H1 (cell line): ENCODE measurements around the gene GAK. TPM values are rescaled to one million over a fixed set of nuclear protein-coding genes. Genes with fewer than 3 reads are reported as not detected.

ENCODE experiments used
- CTCF ChIA-PET: fragments of 300-600 bp; sonication (Branson Sonifier 250); formaldehyde crosslinking; loops from one replicate; lab custom pipeline; 2021; ENCODE audit not compliant: partially characterized antibody; lab: Charles Lee
- POLR2A ChIA-PET: fragments of 300-600 bp; sonication (Branson Sonifier 250); formaldehyde crosslinking; loops from one replicate; lab custom pipeline; 2021; ENCODE audit warnings: inconsistent platforms; ENCODE audit not compliant: partially characterized antibody; lab: Charles Lee
- DNase-seq, 2 experiments: peaks; one replicate each; pipeline versions ENCODE4 v3.0.0 to v3.0.0-alpha.2; 2010 to 2022; ENCODE audit warnings: low spot score in 2 of 2, low read depth in 1 of 2, mixed read lengths in 1 of 2
- FAIRE-seq: peaks from 2 replicates; lab custom pipeline; 2011; peaks lifted over from hg19 to GRCh38; lab: Jason Lieb, UNC
- H2AFZ ChIP-seq: 2 replicates; pipeline ENCODE4 v1.8.1; 2012; ENCODE audit warnings: low read length, inconsistent platforms
- H2AK5ac ChIP-seq: 2 replicates; pipeline ENCODE4 v1.6.1; 2013; ENCODE audit warnings: low read depth, low read length
- H2BK120ac ChIP-seq: replicated peaks from 2 replicates; pipeline ENCODE3; 2013; ENCODE audit warnings: low read depth, low read length, inconsistent platforms
- H2BK12ac ChIP-seq: 2 replicates; pipeline ENCODE4 v1.6.1; 2013; ENCODE audit warnings: low read depth, low read length
- H2BK15ac ChIP-seq: 2 replicates; pipeline ENCODE4 v1.6.1; 2013; ENCODE audit warnings: low read length
- H2BK20ac ChIP-seq: 2 replicates; pipeline ENCODE4 v1.6.1; 2013; ENCODE audit warnings: low read length
- H2BK5ac ChIP-seq: 2 replicates; pipeline ENCODE4 v1.6.1; 2013; ENCODE audit warnings: low read depth, low read length
- H3K14ac ChIP-seq: 2 replicates; pipeline ENCODE4 v1.6.1; 2013; ENCODE audit warnings: inconsistent platforms; ENCODE audit not compliant: insufficient read length
- H3K18ac ChIP-seq: 2 replicates; pipeline ENCODE4 v1.6.1; 2013; ENCODE audit warnings: low read length; ENCODE audit errors: extremely low read depth
- H3K23ac ChIP-seq: 2 replicates; pipeline ENCODE4 v1.6.1; 2013; ENCODE audit warnings: inconsistent platforms; ENCODE audit not compliant: insufficient read length
- H3K23me2 ChIP-seq: 2 replicates; pipeline ENCODE4 v1.6.1; 2013; ENCODE audit warnings: low read depth, low read length
- H3K27ac ChIP-seq: 2 replicates; pipeline ENCODE4 v1.6.1; 2011; ENCODE audit warnings: low read depth, low read length, inconsistent platforms
- H3K27me3 ChIP-seq, 4 experiments: replicated peaks in 1 of 4; 1 replicate in 1 of 4; 2 replicates in 3 of 4; pipeline versions ENCODE4 v1.6.1 to v1.8.1; 2011 to 2013; ENCODE audit warnings: low read length in 3 of 4, mild to moderate bottlenecking in 3 of 4, inconsistent platforms in 2 of 4, mixed read lengths in 2 of 4, moderate library complexity in 1 of 4; ENCODE audit not compliant: control insufficient read depth in 3 of 4, insufficient read depth in 3 of 4; ENCODE audit errors: extremely low read depth in 1 of 4
- H3K36me3 ChIP-seq, 4 experiments: 2 replicates each; pipeline versions ENCODE4 v1.6.1 to v1.8.1; 2011 to 2013; ENCODE audit warnings: mild to moderate bottlenecking in 4 of 4, low read length in 3 of 4, moderate library complexity in 2 of 4, control low read depth in 1 of 4, inconsistent platforms in 1 of 4; ENCODE audit not compliant: insufficient read depth in 4 of 4, control insufficient read depth in 2 of 4
- H3K4ac ChIP-seq: replicated peaks from 2 replicates; pipeline ENCODE3; 2013; ENCODE audit warnings: low read length, low read depth, mixed read lengths, inconsistent platforms; ENCODE audit not compliant: insufficient read length
- H3K4me1 ChIP-seq, 4 experiments: replicated peaks in 1 of 4; 1 replicate in 1 of 4; 2 replicates in 3 of 4; pipeline versions ENCODE4 v1.6.1 to v1.8.1; 2011 to 2013; ENCODE audit warnings: low read length in 3 of 4, inconsistent platforms in 2 of 4, mixed read lengths in 1 of 4; ENCODE audit not compliant: insufficient read depth in 4 of 4, control insufficient read depth in 3 of 4
- H3K4me2 ChIP-seq, 2 experiments: 2 replicates each; pipeline versions ENCODE4 v1.6.1 to v1.8.1; 2011 to 2013; ENCODE audit warnings: low read depth in 2 of 2, low read length in 2 of 2, control low read depth in 1 of 2, inconsistent platforms in 1 of 2, mild to moderate bottlenecking in 1 of 2; ENCODE audit not compliant: insufficient read depth in 1 of 2
- H3K4me3 ChIP-seq, 4 experiments: fragments of 200-600, 300-600 bp in 1 of 4; sonication (generic), shearing (Covaris generic), sonication (Bioruptor Twin) in 1 of 4; 2 replicates each; pipeline versions ENCODE4 v1.5.1 to v1.8.1; 2011 to 2016; ENCODE audit warnings: low read length in 4 of 4, low read depth in 3 of 4, control low read depth in 2 of 4, inconsistent platforms in 2 of 4, mild to moderate bottlenecking in 2 of 4, mixed read lengths in 1 of 4, moderate library complexity in 1 of 4; ENCODE audit not compliant: insufficient read depth in 2 of 4; ENCODE audit errors: extremely low read depth in 1 of 4
- H3K56ac ChIP-seq: replicated peaks from 2 replicates; pipeline ENCODE3; 2013; ENCODE audit warnings: low read depth, mild to moderate bottlenecking, mixed read lengths, low read length, inconsistent platforms; ENCODE audit not compliant: insufficient read length
- H3K79me1 ChIP-seq: 2 replicates; pipeline ENCODE4 v1.6.1; 2013; ENCODE audit warnings: low read depth, low read length, control low read depth
- H3K79me2 ChIP-seq, 2 experiments: 2 replicates each; pipeline versions ENCODE4 v1.6.1 to v1.8.1; 2012 to 2013; ENCODE audit warnings: low read length in 2 of 2, mild to moderate bottlenecking in 2 of 2, inconsistent platforms in 1 of 2; ENCODE audit not compliant: insufficient read depth in 2 of 2, control insufficient read depth in 1 of 2
- H3K9ac ChIP-seq, 4 experiments: replicated peaks in 1 of 4; 1 replicate in 1 of 4; 2 replicates in 3 of 4; pipeline versions ENCODE4 v1.6.1 to v1.8.1; 2011 to 2013; ENCODE audit warnings: low read depth in 3 of 4, low read length in 3 of 4, control low read depth in 2 of 4, mild to moderate bottlenecking in 2 of 4, moderate library complexity in 2 of 4, inconsistent platforms in 1 of 4; ENCODE audit errors: extremely low read depth in 1 of 4
- H3K9me3 ChIP-seq, 2 experiments: 2 replicates each; pipeline versions ENCODE4 v1.6.1 to v1.8.1; 2012 to 2013; ENCODE audit warnings: mild to moderate bottlenecking in 2 of 2, moderate library complexity in 2 of 2, control low read depth in 1 of 2, inconsistent platforms in 1 of 2, low read depth in 1 of 2, low read length in 1 of 2, mixed read lengths in 1 of 2; ENCODE audit not compliant: insufficient read depth in 2 of 2
- H4K20me1 ChIP-seq, 2 experiments: replicated peaks in 1 of 2; 2 replicates each; pipeline versions ENCODE3 to v1.8.1; 2011 to 2013; ENCODE audit warnings: inconsistent platforms in 2 of 2, low read length in 2 of 2, mild to moderate bottlenecking in 1 of 2; ENCODE audit not compliant: insufficient read depth in 2 of 2, control insufficient read depth in 1 of 2
- H4K5ac ChIP-seq: 2 replicates; pipeline ENCODE4 v1.6.1; 2013; ENCODE audit warnings: low read length, low read depth, mixed read lengths, inconsistent platforms; ENCODE audit not compliant: insufficient read length
- H4K8ac ChIP-seq: 2 replicates; pipeline ENCODE4 v1.8.0; 2013; ENCODE audit warnings: mild to moderate bottlenecking, moderate library complexity, low read length, inconsistent platforms; ENCODE audit not compliant: insufficient read depth; ENCODE audit errors: extremely low read depth
- H4K91ac ChIP-seq: replicated peaks from 2 replicates; pipeline ENCODE3; 2013; ENCODE audit warnings: low read length, mixed read lengths, inconsistent platforms; ENCODE audit not compliant: insufficient read length
- BACH1 ChIP-seq: IDR thresholded peaks from 2 replicates; pipeline ENCODE4 v1.6.1; 2012; ENCODE audit warnings: low read length, improper control_type of control experiment
- GABPA ChIP-seq: IDR thresholded peaks from 2 replicates; pipeline ENCODE4 v1.6.1; 2011; ENCODE audit warnings: mild to moderate bottlenecking, low read length, moderate library complexity, borderline replicate concordance; ENCODE audit not compliant: insufficient read depth
- JUND ChIP-seq: IDR thresholded peaks from 2 replicates; pipeline ENCODE4 v1.6.1; 2011; ENCODE audit warnings: mild to moderate bottlenecking, improper control_type of control experiment, low read length
- KDM5A ChIP-seq: fragments of 200-600 bp; IDR thresholded peaks from 2 replicates; pipeline ENCODE4 v1.7.1; 2012; ENCODE audit warnings: mild to moderate bottlenecking, low read length, inconsistent platforms, mixed read lengths
- NRF1 ChIP-seq: IDR thresholded peaks from 2 replicates; pipeline ENCODE4 v1.6.1; 2011; ENCODE audit warnings: mild to moderate bottlenecking, low read depth, low read length, improper control_type of control experiment
- RFX5 ChIP-seq: IDR thresholded peaks from 2 replicates; pipeline ENCODE4 v1.6.1; 2011; ENCODE audit warnings: low read depth, low read length, improper control_type of control experiment, borderline replicate concordance
- SIN3A ChIP-seq, 2 experiments: IDR thresholded peaks in 1 of 2; conservative IDR thresholded peaks in 1 of 2; 2 replicates each; pipeline ENCODE4 v1.6.1; 2011 to 2012; ENCODE audit warnings: low read length in 2 of 2, improper control_type of control experiment in 1 of 2, low read depth in 1 of 2, mild to moderate bottlenecking in 1 of 2
- SIX5 ChIP-seq: IDR thresholded peaks from 2 replicates; pipeline ENCODE4 v1.6.1; 2011; ENCODE audit warnings: mild to moderate bottlenecking, low read depth, low read length
- SUZ12 ChIP-seq: fragments of 200-600 bp; sonication (generic); IDR thresholded peaks from 2 replicates; pipeline ENCODE4 v1.6.1; 2012; ENCODE audit warnings: mild to moderate bottlenecking, inconsistent platforms, low read length, moderate library complexity, mixed read lengths
- TAF7 ChIP-seq: optimal IDR thresholded peaks from 2 replicates; pipeline ENCODE3; 2011; ENCODE audit warnings: low read depth, mild to moderate bottlenecking, inconsistent platforms, low read length, moderate library complexity, borderline replicate concordance
- TBP ChIP-seq: IDR thresholded peaks from 2 replicates; pipeline ENCODE4 v1.6.1; 2011; ENCODE audit warnings: low read depth, low read length, improper control_type of control experiment
- TEAD4 ChIP-seq: IDR thresholded peaks from 2 replicates; pipeline ENCODE4 v1.6.1; 2012; ENCODE audit warnings: low read depth, low read length, inconsistent platforms, mixed read lengths
- YY1 ChIP-seq: IDR thresholded peaks from 2 replicates; pipeline ENCODE4 v1.6.1; 2011; ENCODE audit warnings: low read depth, mild to moderate bottlenecking, low read length
- ZNF274 ChIP-seq: IDR thresholded peaks from 2 replicates; pipeline ENCODE4 v1.7.0; 2012; ENCODE audit warnings: low read length, borderline replicate concordance; ENCODE audit errors: extremely low read depth
- WGBS, 2 experiments: shearing (Covaris generic) in 1 of 2; methylation state at CpG; one replicate each; pipeline versions ENCODE4 v1.1.6 to v1.1.7; 2013 to 2015; ENCODE audit warnings: low lambda C conversion rate in 2 of 2, mixed read lengths in 2 of 2, inconsistent platforms in 1 of 2, low coverage in 1 of 2, missing lambda C conversion rate in 1 of 2; ENCODE audit not compliant: insufficient replicate concordance in 2 of 2, insufficient coverage in 1 of 2, insufficient read length in 1 of 2; ENCODE audit errors: extremely low coverage in 1 of 2, missing lambda C conversion rate in 1 of 2; 5-methylcytosine and 5-hydroxymethylcytosine counted together
- polyA plus RNA-seq, 7 experiments: library from polyadenylated mRNA; depleted of rRNA in 3 of 7; stranded (reverse) in 5 of 7; unstranded in 2 of 7; fragments of >200 nt in 5 of 7; fragments of 200-250 nt in 2 of 7; gene quantifications; 1 replicate in 5 of 7; 2 replicates in 1 of 7; 4 replicates in 1 of 7; pipeline versions ENCODE4 v1.2.1 to v1.2.3, GENCODE V29; 2011 to 2013; ENCODE audit warnings: missing spikeins in 2 of 7, mixed read lengths in 2 of 7
- total RNA-seq: library from RNA; stranded (reverse); fragmentation: NEBNext Ultra II Directional; extraction: Animal tissue kit (Norgen Biotek cat#: 25700); gene quantifications from 2 replicates; pipeline ENCODE4 v1.2.1, GENCODE V29; 2021

GAK gene
- total and polyA plus RNA-seq, 2 of the 8 experiments (the other 6 are each of a cell fraction or from before 2014, with no cell fraction given): 31.5 to 70.8 TPM

DNA sequence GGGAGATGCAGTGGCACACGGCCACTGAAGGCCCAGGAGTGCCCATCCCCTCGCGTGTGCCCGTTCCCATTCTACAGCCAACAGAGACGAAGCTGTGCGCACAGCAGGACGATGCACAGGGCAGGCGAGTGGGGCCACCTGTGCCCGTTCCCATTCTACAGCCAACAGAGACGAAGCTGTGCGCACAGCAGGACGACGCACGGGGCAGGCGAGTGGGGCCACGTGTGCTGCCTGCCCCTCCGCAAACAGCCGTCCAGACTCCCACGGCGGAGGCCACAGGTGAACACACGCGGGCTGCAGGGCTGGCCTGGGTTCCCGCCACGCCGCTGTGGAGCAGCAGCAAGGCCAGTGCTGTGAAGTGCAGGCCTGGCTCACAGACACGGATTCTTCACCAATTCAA lies 32.0 kb downstream of the GAK start:
- H2AFZ ChIP-seq: no peak overlapping the region
- H3K23ac ChIP-seq: no peak overlapping the region
- no peaks in the 10 kb centered on the region for H3K9me3 ChIP-seq
- H3K27me3 ChIP-seq: no peaks in the 10 kb centered on the region
- peaks cover 0 to 8% (median 0%) of the 10 kb centered on the region in 4 experiments; a peak in 1 of 8 replicates for H3K36me3 ChIP-seq
- H3K4me3 ChIP-seq: no peak overlapping the region
- H4K20me1 ChIP-seq: peaks cover 5 to 16% of the 10 kb centered on the region in 2 experiments
- no peak overlapping the region for H4K91ac ChIP-seq
- H3K27ac ChIP-seq: no peak overlapping the region
- H4K5ac ChIP-seq: no peak overlapping the region
- H3K14ac ChIP-seq: no peak overlapping the region
- H2BK15ac ChIP-seq: no peak overlapping the region
- H3K4me1 ChIP-seq: peaks cover 0 to 8% (median 0%) of the 10 kb centered on the region in 4 experiments; a peak in 3 of 7 replicates
- no peak overlapping the region; the same call in 1 of the 2 replicates for H2BK5ac ChIP-seq
- ChIA-PET CTCF (interaction anchor here (1.0 to 1.9 kb wide), 3 partner anchors 9 to 94 kb away, joined by 3 to 6 read pairs (median 5); no protein-coding TSS in a partner anchor), POLR2A (no interaction called here)
- DNase-seq (no peak), FAIRE-seq (no peak)
- H3K18ac ChIP-seq: no peak overlapping the region
- no peak overlapping the region for H2BK12ac ChIP-seq
- 91% methylated on average over 23 of the region's 26 CpGs; no CpG with 5 or more reads in 1 of the 2 experiments for WGBS, 2 experiments
- no peak overlapping the region for H3K9ac ChIP-seq
- H4K8ac ChIP-seq: no peak overlapping the region; the same call in 1 of the 2 replicates
- H2AK5ac ChIP-seq: no peak overlapping the region
- no peaks in the 10 kb centered on the region for H3K23me2 ChIP-seq
- H3K56ac ChIP-seq: no peak overlapping the region
- no peak overlapping the region for H2BK20ac ChIP-seq
- H3K4me2 ChIP-seq: no peak overlapping the region
- TF ChIP-seq GABPA: no peak
- no peak for TF ChIP-seq RFX5
- no peak for TF ChIP-seq SUZ12
- no peak for TF ChIP-seq BACH1
- TF ChIP-seq YY1: no peak
- TF ChIP-seq TBP: no peak
- no peak for TF ChIP-seq ZNF274
- TF ChIP-seq TEAD4: no peak
- TF ChIP-seq TAF7: no peak
- TF ChIP-seq KDM5A: no peak
- no peak for TF ChIP-seq SIX5
- TF ChIP-seq SIN3A (conservative IDR thresholded peaks at IDR 0.05 in 1 of 2, IDR thresholded peaks at IDR 0.05 in 1 of 2; ENCODE audit: low read depth in 1 of 2, low read length in 2 of 2): no peak
- TF ChIP-seq JUND: no peak
- no peak for TF ChIP-seq NRF1
- peaks cover 6% of the 10 kb centered on the region for H3K79me1 ChIP-seq
- H3K79me2 ChIP-seq: no peaks in the 10 kb centered on the region
- no peak overlapping the region for H3K4ac ChIP-seq
- no peak overlapping the region for H2BK120ac ChIP-seq
